Measurements from ENCODE around the gene AMPH.

AMPH gene

DNA sequence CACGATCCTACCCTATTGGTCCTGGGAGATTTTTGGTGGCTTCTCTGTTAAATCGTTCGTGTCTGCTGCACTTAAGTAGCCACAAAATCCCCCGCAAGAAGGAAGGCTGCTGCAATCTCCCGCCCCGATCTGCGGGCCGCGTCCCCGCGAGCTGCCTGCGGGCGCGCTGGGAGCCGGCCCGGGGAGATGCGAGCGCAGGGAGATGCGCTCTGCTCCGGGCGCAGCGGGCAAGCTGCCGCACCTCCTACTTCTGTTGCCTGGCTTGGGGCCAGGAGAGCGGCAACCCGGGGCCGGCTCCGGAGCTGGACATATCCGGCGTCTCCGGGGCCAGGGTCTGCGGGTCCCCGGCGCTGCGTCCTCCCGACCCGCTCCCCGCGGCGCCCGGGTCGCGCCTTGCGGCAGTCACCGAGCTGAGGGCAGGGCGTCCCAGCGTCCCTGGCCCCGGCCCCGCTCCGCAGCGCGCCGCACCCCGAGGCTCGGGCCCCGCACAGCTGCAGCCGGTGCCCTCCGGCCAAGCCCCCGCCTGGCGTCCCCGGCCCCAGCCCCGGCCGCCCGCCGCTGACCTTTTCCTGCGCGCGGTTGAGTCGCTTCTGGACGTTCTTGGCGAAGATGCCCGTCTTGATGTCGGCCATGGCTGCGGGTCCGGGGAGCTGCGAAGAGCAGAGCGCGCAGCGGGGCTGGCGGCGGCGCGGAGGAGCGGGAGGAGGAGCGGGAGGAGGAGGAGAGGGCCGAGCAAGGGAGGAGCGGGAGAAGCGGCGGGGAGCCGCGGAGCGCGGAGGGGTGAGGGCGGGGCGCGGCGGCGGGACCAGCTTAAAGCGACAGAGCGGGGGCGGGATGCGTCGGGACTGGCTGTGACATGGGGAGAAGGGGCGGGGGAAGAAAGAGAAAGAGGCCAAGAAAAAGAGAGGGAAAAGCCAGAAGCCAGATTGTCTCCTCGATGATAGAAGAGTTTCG lies at the start of gene AMPH:
AMPH (minus strand) TSS at position 654 of the 954 bp plus-strand sequence; CDS start at position 632, 22 bp downstream.
- DNase-seq (ENCODE audit: low read depth) = no peak

DNA sequence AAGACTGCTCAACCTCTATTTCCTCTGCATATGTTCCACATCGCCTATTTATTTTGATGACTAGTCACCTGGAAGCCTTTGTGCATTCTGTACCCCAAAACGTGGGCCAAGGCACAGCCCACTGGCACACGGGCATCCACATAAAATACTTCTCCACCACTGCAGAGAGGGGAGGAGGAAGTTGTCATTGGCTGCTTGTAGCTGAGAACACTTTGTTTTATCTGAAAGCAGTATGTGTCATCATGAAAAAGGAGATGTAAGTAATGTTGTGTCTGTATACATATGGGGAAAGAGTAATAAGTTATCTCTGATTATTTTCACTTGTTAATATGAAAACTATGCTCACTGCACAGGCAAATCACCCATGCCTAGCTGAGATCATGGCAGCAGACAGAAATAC lies 48.2 kb upstream of the AMPH start:
- DNase-seq (ENCODE audit: low read depth) = no peak

DNA sequence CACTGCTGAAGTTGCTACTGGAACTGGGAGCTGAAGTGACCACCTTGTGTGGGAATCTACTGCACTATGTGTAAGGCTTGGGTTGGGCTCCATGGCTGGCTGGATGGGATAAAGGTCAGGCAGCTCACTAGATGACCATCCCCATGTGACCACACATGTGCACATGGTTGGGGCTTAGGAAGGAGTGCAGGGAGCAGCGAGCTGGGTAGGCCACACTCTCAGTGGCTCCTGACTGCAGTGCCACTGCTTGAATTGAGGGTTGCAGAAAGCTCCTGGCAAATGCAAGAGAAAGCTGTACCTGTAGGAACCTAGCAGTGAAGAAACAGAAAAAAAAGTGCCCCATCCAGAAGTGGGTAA lies 47.5 kb upstream of the AMPH start:
- no peak for DNase-seq (ENCODE audit: low read depth)

DNA sequence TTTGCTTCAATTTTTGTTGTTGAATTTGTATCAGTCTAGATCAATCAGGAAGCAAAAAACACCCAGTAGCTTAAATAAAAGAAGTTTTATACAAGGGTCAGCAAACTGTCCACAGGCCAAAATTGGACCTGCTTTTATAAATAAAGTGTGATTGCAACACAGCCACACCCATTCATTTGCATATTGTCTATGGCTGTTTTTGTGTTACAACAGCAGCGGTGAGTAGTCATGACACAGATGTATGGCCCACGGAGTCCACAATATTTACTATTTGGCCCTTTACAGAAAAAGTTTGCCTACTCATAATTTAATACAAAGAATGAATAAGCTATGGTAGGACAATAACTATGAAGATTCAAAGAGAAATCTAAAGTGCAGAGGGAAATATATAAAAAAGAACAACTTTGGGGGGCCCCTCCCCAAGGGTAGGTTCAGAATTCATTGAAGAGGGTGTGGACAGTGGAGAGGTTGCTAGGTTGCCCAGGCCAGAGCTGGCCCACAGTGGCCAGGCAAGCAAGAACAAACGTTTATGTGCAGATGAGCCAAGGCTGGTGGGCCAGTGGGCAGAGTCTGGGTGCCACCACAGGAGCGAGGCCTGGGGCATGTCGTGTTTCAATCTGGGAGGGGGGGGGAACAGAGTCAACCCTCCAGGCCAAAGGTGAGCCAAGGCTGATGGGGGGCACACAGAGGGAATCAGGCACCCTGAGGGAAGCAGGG lies 47.0 kb upstream of the AMPH start:
- DNase-seq (ENCODE audit: low read depth) = no peak

DNA sequence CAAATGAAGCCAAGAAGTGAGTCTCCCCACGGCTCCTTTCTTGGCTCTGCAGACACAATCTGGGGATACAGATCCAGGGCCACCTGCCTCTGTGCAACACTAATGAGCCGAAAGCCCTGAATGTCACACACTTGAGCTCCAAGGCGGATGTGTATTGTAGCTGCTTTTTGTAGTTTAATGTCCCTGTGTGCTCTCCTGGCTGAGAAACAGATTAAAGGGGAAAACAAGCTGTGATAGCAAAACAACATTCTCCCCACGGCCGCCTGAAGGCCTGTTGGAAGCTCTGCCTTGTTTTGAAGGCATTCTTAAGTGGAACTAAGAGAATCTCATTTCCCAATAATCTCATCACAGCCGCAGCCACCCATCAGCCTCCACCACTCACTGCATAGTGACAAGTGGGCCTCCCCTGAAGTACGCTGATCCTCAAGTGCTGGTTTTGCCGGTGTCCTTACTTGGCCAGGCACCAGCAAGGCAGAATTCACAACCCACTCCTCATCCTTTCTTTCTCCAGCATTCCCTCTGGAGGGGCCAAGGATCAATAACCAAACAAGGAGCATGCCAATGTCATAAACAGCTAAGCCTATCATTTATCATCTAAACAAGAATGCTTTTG lies 44.4 kb upstream of the AMPH start:
- DNase-seq (ENCODE audit: low read depth) = no peak

DNA sequence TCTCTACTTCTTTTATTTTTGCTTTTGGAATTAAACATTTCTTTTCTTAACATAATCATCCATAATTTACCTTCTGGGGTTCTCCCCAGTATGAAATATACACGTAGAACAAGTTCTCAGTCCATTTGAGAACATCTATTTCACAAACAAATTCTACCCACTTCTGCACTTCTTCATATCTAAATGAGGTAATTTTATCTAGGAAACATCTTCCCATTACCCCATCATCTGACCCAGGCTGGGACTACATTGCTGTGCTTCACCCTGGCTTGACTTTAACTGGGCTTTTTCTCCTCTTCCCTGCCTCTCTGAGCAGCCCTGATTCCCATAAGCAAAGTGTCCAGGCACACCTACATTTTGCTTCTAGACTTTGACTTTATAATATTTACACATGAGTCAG lies 43.3 kb upstream of the AMPH start:
- DNase-seq (ENCODE audit: low read depth) = no peak

DNA sequence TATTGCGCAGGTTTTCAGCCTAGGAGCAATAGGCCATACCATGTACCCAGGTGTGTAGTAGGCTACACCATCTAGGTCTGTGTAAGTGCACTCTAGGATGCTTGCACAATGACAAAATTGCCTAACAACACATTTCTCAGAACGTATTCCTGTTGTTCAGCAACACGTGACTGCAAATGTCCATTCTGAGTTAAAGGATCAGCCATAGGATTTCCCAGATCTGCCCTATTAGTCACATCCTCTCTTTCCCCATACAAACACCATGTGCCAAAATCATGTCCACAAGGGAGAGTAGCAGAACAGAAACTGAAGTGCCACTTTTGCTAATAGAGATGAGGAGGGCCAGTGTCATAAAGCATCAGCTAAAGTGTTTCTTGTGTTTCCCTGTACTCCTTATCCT lies 42.6 kb upstream of the AMPH start:
- DNase-seq (ENCODE audit: low read depth) = no peak

DNA sequence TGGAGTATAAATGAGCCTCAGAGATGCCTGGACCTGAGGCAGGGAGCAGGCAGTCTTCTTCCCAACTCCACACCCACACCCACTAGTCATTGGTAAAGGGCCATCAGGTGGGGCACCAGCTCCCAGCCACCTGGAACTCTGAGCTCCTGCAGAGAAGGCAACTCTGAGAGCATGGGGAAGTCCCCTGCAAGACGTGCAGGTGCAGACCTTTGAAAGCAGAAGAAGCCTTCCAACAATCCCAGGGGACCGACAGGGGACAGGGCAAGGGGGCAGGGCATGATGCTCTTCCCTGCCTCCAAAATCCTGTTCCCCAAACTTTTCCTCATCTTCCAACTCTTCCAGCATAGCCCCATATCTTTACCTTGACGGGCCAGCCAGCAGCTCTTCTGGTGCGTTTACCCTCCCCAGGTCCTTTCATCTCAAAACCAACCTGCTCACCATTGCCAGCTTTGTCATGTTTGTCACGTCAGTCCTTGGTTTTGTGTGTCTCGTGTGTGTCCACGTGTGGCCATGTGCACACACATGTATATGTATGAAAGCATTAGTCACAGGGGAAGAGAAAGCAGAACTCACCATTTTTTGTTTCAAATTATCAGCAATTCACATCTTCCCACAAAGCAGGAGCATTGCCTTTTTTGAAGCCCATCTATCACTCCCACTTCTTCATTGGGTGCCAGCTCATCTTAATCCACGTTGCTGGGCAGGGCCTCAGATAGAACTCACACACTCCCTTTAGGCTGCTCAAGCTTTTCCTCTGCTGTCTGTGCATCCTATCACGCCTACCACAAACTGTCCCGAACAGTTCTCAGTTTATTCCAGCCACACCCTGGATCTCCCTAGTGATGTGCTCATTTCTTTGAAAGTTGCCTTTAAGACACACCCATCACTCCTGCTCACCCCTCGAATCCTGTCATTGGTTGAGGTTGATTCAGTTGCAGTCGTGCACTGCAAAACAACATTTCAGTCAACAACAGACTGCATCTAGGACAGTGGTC lies 41.0 kb upstream of the AMPH start:
- DNase-seq (ENCODE audit: low read depth) = no peak

DNA sequence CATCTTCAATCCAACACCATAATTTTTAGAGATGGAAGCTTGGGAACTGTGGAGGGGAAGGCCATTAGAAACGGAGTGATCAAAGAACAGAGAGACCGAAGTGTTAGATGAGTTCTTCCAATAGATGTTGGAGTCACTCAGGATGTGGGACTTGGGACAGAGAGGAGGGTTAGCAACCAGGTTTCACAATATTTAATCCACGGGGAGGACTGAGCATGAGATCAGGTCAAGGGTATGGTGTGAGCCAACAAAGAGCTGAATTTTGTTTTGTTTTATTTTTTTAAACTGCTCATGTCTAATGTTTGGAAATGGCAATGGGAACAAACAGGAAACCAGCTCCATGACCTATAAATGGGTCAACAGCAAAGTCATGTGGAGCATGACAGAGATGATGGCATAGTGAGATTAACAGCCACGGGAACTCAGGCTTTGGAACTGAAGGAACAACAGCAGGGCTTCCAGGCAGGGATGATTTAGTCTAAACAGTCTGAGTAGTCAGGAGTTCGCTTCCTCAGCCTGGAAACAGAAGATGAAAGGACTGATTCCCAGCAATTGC lies 38.9 kb upstream of the AMPH start:
- DNase-seq (ENCODE audit: low read depth) = no peak

DNA sequence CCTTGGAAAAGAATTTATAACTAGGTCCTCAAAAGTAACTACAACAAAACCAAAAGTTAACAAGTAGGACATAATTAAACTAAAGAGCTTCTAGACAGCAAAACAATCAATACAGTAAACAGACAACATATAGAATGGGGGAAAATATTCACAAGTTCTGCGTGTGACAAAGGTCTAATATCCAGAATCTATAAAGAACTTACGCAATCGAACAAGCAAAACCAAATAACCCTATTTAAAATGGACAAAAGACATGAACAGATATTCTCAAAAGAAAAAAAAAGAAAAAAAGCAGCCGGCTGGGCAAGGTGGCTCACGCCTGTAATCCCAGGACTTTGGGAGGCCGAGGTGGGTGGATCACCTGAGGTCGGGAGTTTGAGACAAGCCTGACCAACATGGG lies 33.8 kb upstream of the AMPH start:
- no peak for DNase-seq (ENCODE audit: low read depth)

DNA sequence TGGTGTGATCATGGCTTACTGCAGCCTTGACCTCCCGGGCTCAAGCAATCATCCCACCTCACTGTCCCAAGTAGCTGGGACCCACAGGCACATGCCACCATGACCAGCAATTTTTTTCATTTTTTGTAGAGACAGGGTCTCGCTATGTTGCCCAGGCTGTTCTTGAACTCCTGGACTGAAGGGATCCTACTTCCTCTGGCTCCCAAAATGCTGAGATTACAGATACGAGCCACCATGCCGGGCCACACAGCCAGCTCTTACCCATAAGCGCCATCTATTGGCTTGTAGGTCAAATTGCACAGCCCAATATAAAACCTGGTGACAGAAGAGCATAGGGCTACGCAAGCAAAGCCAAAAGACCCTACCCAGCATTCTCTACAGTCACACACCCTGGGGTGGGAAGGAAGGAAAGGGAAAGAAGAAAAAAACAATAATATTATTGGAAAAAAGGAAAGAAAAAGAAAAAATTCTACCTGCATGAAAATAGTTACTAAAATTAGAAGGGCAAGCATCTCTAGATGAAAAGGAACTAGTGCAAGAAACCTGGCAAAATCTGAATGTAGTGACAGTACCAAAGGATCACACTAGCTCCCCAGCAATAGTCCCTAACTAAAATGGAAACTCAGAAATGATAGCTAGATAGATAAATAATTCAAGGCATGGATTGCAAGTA lies 29.4 kb upstream of the AMPH start:
- DNase-seq (ENCODE audit: low read depth) = no peak

DNA sequence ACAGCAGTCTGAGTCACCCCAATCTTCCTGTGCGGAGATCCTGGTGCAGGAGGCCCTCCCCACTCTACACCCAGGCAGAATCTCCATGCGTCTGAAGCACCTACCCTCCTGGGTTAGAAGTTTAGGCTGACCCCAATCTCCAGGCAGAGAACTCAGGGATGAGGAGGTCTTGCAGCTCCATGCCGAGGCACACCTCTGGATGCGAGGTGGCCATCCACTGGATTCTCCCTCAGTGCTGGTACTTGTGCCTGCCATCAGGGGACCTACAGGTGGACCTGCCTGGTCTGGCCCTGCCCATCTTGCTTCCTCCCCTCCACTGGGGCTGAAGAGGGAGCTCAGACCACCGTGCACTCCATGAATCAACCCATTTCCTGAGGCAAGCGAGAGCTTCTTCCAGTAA lies 28.8 kb upstream of the AMPH start:
- no peak for DNase-seq (ENCODE audit: low read depth)

DNA sequence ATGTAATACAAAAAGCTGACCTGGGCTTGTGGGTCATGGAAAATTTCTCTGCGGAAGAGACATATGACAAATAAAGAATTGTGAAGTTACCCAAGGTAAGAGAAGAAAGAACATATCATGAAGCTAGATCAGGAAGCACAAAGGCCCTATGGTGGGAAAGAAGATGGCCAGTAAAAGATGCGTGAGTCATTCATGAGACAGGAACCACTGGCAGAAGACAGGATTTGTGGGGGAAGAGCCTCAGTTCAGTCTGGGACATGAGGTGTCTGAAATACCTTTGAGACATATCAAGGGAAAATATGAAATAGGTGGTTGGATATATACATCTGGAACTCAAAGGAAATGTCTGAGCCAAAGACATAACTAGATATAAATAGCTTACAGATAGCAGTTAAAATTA lies 27.7 kb upstream of the AMPH start:
- no peak for DNase-seq (ENCODE audit: low read depth)

DNA sequence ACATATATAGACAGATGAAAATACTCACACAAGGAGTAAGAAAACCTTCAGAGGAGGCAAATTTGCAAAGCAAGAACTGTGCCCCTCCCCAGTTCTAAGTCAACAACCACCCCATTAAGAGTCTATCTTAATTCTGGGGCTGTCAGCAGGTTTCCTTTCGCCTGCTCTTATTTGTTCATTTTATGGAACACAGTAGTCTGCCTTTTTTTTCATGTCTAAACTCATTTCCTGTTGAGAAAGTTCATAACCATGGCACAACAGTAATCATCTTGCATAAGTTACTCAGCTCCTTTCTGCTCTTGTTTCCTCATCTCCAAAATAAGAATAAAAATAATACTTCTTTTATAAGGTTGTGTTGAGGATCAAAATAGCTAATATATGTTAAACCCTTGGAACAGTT lies 25.8 kb upstream of the AMPH start:
- no peak for DNase-seq (ENCODE audit: low read depth)

DNA sequence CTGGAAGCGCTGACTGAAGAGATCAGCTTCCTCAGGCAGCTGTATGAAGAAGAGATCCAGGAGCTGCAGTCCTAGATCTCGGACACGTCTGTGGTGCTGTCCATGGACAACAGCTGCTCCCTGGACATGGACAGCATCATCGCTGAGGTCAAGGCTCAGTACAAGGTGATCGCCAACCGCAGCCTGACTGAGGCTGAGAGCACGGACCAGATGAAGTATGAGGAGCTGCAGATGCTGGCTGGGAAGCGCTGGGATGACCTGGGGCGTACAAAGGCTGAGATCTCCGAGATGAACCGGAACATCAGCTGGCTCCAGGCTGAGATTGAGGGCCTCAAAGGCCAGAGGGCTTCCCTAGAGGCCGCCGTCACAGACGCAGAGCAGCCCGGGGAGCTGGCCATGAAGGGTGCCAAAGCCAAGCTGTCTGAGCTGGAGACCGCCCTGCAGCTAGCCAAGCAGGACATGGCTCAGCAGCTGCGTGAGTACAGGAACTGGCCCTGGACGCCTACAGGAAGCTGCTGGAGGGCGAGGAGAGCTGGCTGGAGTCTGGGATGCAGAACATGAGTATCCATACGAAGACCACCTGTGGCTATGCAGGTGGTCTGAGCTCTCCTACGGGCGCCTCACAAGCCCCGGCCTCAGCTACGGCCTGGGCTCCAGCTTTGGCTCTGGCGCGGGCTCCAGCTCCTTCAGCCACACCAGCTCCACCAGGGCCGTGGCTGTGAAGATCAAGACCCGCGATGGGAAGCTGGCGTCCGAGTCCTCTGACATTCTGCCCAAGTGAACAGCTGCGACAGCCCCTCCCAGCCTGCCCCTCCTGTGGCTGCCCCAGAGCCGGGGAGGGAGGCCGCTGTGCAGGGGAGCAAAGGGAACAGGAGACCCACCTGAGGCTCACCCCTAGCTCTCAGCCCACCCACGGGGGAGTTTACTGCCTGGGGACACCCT lies 24.9 kb upstream of the AMPH start:
- DNase-seq (ENCODE audit: low read depth) = no peak

DNA sequence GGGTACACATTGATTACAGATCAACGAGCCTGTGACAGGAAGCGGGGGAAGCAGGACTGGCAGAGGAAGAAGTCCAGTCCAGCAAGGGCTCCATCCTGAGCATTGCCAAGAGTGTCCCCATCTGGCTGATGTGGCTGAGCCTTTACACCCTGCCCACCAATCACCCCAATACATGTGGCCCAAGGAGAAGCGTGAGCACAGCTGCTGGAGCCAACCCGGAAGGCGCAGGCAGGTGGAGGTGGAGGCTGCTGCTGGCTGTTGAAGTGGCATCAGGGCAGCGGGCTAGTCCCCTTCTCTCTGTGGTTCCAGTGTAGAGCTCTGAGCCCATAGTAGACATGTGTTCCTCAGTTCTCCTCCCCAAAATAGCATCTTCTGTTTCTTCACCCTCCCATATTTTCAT lies 6.8 kb upstream of the AMPH start:
- DNase-seq (ENCODE audit: low read depth) = no peak

DNA sequence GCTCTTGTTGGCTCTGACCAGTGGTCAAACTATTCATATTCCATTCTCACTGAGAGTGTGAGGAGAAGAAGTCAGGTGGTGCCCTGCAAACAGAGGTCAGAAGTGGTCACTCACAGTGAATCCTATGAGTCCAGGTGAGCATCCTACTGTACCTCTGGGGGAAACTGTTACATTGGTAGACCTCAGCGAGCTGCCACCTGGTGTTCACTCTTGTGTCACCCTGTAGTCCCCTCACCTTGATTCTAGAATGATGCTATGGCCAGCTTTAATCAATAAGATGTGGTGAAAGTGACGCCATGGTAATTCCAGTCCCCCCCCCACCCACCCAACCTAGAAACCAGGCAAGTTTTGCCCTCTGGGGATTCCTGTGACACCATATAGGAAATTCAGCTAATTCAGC lies 1.2 kb upstream of the AMPH start:
- no peak for DNase-seq (ENCODE audit: low read depth)

DNA sequence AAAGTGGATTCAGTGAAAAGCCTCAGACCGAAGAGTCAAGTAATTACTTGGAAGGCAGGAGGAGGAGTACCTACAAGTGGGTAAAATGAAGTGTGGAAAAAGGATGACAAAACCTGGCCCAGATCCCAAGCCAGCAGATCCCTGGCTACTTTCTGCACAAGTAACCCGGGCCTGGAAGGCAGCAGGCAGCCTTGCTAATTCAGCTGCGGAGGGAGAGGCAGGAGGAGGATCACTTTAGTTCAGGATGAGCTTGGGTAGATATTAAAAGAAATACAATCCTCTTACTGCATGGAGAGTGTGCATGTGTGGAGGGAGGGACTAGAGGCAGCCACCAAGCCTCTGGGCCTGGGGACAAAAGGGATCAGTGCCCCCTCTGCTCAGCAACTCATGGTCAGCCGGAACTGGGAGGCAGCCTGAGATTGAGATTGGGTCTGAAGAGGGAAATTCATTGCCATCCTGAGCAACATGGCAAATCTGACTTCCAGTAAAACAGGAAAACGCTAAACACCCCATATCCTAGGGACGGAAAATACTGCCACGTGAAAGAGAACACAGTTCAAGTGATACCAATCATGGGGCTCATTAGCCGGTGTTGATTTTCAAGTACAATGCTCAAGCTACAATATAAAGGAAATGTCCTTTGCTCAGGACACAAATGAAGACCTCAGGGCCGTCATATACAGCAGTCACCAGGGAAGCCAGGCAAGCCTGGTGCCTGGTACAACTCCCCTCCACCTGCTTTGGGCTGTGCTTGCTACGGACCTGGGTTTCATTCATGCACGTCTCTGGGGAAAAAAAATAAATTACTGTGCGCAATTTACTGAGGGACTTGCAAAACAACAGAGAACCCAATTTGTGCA lies 1.3 kb downstream of the AMPH start:
- no peak for DNase-seq (ENCODE audit: low read depth)
